Measurements from ENCODE around the gene CHRND.

- TF ChIP-seq CTCF (IDR thresholded peaks at IDR 0.05) = no peak
- TF ChIP-seq POLR2A (IDR thresholded peaks at IDR 0.05) = no peak
- TF ChIP-seq EP300 (IDR thresholded peaks at IDR 0.05) = no peak
Observed at GRCh38 chr2:232489516-232490220, 36.3 kb upstream of the CHRND start.
